ENCODE results near the gene NLRC4. TPM values are rescaled to one million over a fixed set of nuclear protein-coding genes. Genes with fewer than 3 reads are reported as not detected.

The NLRC4 gene, protein sequence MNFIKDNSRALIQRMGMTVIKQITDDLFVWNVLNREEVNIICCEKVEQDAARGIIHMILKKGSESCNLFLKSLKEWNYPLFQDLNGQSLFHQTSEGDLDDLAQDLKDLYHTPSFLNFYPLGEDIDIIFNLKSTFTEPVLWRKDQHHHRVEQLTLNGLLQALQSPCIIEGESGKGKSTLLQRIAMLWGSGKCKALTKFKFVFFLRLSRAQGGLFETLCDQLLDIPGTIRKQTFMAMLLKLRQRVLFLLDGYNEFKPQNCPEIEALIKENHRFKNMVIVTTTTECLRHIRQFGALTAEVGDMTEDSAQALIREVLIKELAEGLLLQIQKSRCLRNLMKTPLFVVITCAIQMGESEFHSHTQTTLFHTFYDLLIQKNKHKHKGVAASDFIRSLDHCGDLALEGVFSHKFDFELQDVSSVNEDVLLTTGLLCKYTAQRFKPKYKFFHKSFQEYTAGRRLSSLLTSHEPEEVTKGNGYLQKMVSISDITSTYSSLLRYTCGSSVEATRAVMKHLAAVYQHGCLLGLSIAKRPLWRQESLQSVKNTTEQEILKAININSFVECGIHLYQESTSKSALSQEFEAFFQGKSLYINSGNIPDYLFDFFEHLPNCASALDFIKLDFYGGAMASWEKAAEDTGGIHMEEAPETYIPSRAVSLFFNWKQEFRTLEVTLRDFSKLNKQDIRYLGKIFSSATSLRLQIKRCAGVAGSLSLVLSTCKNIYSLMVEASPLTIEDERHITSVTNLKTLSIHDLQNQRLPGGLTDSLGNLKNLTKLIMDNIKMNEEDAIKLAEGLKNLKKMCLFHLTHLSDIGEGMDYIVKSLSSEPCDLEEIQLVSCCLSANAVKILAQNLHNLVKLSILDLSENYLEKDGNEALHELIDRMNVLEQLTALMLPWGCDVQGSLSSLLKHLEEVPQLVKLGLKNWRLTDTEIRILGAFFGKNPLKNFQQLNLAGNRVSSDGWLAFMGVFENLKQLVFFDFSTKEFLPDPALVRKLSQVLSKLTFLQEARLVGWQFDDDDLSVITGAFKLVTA
- total RNA-seq = not detected in 2 replicates

DNA sequence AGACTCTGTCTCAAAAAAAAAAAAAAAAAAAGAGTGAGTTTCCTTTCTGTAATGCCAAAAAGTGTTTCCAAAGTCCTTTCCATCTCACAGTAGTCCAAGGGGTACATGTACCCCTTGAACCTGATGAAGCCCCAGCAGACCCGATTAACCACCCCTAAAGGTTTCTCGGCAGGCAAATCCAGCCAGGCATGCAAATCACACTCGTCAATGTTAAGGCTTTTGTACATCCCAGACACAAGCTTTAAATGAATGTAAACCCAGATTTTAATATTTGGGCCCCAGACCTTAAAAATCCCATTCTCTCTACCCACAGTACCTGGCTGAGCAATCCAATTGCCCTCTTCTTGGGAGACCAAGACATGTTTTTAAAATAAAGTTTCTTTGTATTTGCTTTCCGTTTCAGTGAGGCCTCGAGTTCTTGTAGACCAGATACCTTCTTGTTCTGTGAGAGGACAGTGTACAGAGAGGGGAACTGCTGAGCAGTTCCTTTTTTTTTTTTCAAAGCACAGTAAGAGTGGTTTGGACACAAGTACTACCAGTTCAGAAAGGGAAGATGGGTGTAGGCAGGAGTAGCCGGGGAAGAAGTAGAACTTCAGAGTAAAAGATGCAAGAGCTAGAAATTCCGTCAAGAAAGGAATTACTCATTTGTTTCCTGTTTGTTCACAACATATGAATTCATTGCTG, at the start of gene NLRC4:
NLRC4 (minus strand) TSS at position 465 of the 684 bp plus-strand sequence. CDS start 8,111 bp downstream, outside the sequence.

DNA sequence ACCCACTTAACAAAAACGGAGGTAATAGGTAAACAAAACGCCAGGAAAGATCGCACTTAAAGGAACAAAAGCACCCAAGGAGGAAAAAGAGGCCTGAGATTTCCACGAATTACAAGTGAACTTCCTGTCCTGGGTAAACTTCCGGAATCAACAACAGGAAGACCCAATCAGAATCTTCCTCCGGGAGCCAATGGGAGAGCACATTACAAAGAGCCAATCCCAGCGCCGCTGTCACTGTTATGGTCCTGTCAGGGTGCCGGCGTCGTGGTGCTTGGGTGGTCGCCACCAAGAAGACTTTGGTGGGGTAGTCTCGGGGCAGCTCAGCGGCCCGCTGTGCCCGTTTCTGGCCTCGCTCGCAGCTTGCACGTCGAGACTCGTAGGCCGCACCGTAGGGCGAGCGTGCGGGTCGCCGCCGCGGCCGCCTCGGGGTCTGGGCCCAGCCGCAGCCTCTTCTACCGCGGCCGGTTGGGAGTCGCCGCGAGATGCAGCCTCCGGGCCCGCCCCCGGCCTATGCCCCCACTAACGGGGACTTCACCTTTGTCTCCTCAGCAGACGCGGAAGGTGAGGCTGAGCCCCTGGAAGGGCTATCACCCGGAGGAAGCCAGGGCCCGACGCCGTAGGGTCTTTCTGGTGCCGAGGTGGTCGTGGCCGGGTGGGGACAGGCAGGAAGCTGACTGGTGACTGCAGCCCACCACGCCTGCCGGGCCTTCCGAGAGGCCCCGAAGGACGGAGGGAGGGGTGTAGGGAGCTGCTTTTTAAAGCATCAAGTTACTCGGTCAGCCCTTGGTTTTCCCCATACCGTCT, 13.2 kb upstream of the NLRC4 start, which contains the start of gene YIPF4:
YIPF4 (plus strand) TSS at position 231 of the 804 bp plus-strand sequence; CDS start at position 483, 252 bp downstream.

Other genes with a start within 250 kb of the NLRC4 start
- gene DPY30, start 225.1 kb downstream of the NLRC4 start, total RNA-seq = 38.7 and 49.9 TPM in 2 replicates
- 20.1 and 22.6 TPM in 2 replicates for gene SPAST, start 201.3 kb downstream of the NLRC4 start, total RNA-seq
- gene SLC30A6, start 99.0 kb downstream of the NLRC4 start, total RNA-seq = 19.3 and 20.8 TPM in 2 replicates
- 10.7 and 23.6 TPM in 2 replicates for gene YIPF4, start 13.0 kb upstream of the NLRC4 start, total RNA-seq
- 154 TPM in 2 replicates for gene BIRC6, start 92.1 kb upstream of the NLRC4 start, total RNA-seq